Gastroesophageal sphincter (tissue), 4 donors: Measurements from ENCODE around the gene IRF2. TPM values are rescaled to one million over a fixed set of nuclear protein-coding genes. Genes with fewer than 3 reads are reported as not detected.
"Not testable (repeated sequence)": the region's sequence is repeated elsewhere in the genome, so short reads cannot be mapped to it uniquely, and the experiment has no call there.

Experiments used
- ATAC-seq: fragments of 150-250 bp; one replicate; pipeline ENCODE4 v1.9.1; 2016; ENCODE audit warnings: mild to moderate bottlenecking, moderate library complexity
- H3K27ac ChIP-seq, 4 donors: fragments of 200-600 bp; sonication (generic) in 3 of 4; 1 replicate in 3 of 4; 2 replicates in 1 of 4; pipeline ENCODE4 v1.5.1; 2016 to 2019
- H3K27me3 ChIP-seq: fragments of 200-600 bp; sonication (generic); one replicate; pipeline ENCODE4 v1.5.1; 2019
- H3K36me3 ChIP-seq, 2 donors: fragments of 200-600 bp; sonication (generic); one replicate each; pipeline ENCODE4 v1.5.1; 2019; ENCODE audit warnings: control low read depth in 1 of 2
- H3K4me1 ChIP-seq, 3 donors: fragments of 200-600 bp; sonication (generic); 1 replicate in 2 of 3; 2 replicates in 1 of 3; pipeline ENCODE4 v1.5.1; 2016 to 2019; ENCODE audit warnings: control low read depth in 2 of 3
- H3K4me3 ChIP-seq, 2 donors: fragments of 200-600 bp; sonication (generic); one replicate each; pipeline ENCODE4 v1.5.1; 2019; ENCODE audit warnings: mild to moderate bottlenecking in 1 of 2, moderate library complexity in 1 of 2
- H3K9me3 ChIP-seq, 3 donors: fragments of 200-600 bp; sonication (generic); one replicate each; pipeline ENCODE4 v1.5.1; 2017 to 2019; ENCODE audit warnings: control low read depth in 2 of 3
- EP300 ChIP-seq: sonication (generic); formaldehyde crosslinking; IDR thresholded peaks from one replicate; pipeline ENCODE4 v1.6.1; 2017; ENCODE audit warnings: antibody characterized with exemption, mild to moderate bottlenecking
- POLR2A ChIP-seq, 2 donors: fragments of 450-650 bp; IDR thresholded peaks; one replicate each; pipeline ENCODE4 v1.6.1; 2017; ENCODE audit warnings: antibody characterized with exemption in 2 of 2, mild to moderate bottlenecking in 2 of 2, moderate library complexity in 1 of 2
- POLR2AphosphoS5 ChIP-seq: sonication (generic); formaldehyde crosslinking; IDR thresholded peaks from one replicate; pipeline ENCODE4 v1.6.1; 2017; ENCODE audit warnings: antibody characterized with exemption
- WGBS, 2 donors: methylation state at CpG; one replicate each; pipeline ENCODE4 v1.1.5; 2018; ENCODE audit warnings: low coverage in 1 of 2; 5-methylcytosine and 5-hydroxymethylcytosine counted together
- total RNA-seq, 4 donors: library from RNA; depleted of rRNA; stranded (reverse); fragments of >200 nt; gene quantifications; one replicate each; pipeline ENCODE4 v1.1.0, GENCODE V29; 2016
- TF ChIP-seq, protein P1 (sequence below), 4 experiments: fragments of 200-600 bp in 2 of 4; fragments of 450-650 bp in 2 of 4; sonication (generic) in 1 of 4; IDR thresholded peaks; one replicate each; pipeline ENCODE4 v1.5.1; 2017 to 2019; ENCODE audit warnings: antibody characterized with exemption in 4 of 4, mild to moderate bottlenecking in 2 of 4, moderate library complexity in 2 of 4

IRF2 gene
- total RNA-seq, 4 donors from 2014 or later: 34.1 to 41.7 (median 35.4) TPM

DNA sequence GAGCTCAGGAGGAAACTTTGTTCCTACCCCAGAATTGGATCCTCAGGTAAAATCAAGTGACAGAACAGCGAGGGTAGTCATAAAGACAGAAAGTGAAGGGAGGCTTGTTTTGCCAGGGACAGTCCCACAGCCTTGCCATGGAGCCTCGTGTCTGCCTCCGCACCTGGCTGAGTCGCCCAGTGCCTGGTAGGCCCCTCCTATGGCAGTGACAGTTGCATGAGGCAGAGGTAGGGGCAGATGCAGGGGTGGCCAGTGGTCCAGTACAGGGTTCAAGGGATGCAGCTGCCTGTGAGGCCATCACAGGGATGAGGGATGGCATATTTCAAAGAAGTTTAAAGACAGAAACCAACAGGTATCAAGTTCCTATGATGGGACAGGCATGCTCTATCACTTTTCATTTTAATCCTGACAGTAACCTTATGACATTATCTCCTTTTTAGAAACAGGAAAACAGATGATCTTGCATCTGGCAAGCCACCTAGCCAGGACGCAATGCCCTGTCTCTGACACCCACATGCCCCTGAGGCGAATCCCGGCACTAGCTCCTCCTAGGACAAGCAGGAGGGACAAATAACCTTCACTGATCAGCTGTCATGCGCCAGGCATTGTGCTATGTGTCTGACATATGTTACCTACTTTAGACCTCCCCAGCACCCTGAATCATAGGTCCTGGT, 129.3 kb downstream of the IRF2 start:
- Histone ChIP-seq H3K27me3 (no peaks in the 10 kb centered on the region), H3K9me3 (no peaks in the 10 kb centered on the region), H3K36me3 (no peaks in the 10 kb centered on the region), H3K4me1 (peaks cover 0 to 52% (median 5%) of the 10 kb centered on the region in 3 donors), H3K4me3 (no peak overlapping the region), H3K27ac (peak overlapping the region in 3 of 4 donors; percentile 44 to 69 (median 59))
- no peak for ATAC-seq
- TF ChIP-seq POLR2AphosphoS5 (no peak), EP300 (no peak), POLR2A (IDR thresholded peaks at IDR 0.05) (no peak)
- TF ChIP-seq, protein P1, sequence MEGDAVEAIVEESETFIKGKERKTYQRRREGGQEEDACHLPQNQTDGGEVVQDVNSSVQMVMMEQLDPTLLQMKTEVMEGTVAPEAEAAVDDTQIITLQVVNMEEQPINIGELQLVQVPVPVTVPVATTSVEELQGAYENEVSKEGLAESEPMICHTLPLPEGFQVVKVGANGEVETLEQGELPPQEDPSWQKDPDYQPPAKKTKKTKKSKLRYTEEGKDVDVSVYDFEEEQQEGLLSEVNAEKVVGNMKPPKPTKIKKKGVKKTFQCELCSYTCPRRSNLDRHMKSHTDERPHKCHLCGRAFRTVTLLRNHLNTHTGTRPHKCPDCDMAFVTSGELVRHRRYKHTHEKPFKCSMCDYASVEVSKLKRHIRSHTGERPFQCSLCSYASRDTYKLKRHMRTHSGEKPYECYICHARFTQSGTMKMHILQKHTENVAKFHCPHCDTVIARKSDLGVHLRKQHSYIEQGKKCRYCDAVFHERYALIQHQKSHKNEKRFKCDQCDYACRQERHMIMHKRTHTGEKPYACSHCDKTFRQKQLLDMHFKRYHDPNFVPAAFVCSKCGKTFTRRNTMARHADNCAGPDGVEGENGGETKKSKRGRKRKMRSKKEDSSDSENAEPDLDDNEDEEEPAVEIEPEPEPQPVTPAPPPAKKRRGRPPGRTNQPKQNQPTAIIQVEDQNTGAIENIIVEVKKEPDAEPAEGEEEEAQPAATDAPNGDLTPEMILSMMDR (IDR thresholded peaks at IDR 0.05): no peak
- WGBS, 2 donors: 89 to 97% methylated on average over 5 to 8 of the region's 8 CpGs

GRCh38 chr4:184344435-184344834, 129.9 kb downstream of the IRF2 start:
- no peak for TF ChIP-seq POLR2A (IDR thresholded peaks at IDR 0.05)
- TF ChIP-seq EP300: no peak
- no peak for TF ChIP-seq POLR2AphosphoS5
- TF ChIP-seq, protein P1 (IDR thresholded peaks at IDR 0.05): no peak
- H3K27me3 ChIP-seq: no peaks in the 10 kb centered on the region
- WGBS, 2 donors: 81 to 82% methylated on average over 3 of the region's 4 CpGs
- H3K9me3 ChIP-seq: no peaks in the 10 kb centered on the region
- H3K4me3 ChIP-seq: no peak overlapping the region
- H3K4me1 ChIP-seq: peaks cover 0 to 49% (median 5%) of the 10 kb centered on the region in 3 donors
- H3K27ac ChIP-seq: peak overlapping the region in 1 of 4 donors; percentile 25
- no peak for ATAC-seq
- no peaks in the 10 kb centered on the region for H3K36me3 ChIP-seq

DNA sequence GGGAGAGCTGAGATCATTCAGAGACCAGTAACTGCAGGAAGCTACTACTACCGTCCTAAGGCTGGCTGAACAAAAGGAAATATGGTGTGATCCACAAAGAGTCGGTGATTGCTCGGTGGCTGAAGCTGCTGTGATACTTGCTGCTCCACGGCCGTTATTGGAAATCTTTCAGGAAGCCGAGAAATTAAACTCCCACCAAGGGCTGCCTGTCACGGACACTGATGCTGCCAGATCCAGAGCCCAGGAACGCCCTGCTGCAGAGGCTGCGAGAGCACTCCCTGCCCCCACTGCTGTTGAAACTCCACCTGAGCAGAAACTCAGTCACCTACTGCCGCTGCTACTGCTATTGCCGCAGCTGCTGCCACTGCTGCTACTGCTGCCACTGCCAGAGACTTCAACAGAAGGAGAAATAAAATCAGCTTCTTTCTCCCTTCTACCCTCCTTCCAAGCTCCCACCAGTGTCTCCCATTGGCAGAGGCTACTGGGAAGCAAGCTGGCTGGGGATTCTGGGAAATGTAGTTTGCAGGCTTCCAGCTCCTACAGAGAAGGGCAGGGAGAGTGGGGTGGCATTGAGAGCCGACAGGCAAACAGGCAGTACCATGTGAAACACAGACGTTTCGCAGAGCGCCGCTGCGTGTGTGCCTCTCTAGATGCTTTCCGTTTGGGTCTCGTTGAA, 130.7 kb downstream of the IRF2 start:
- WGBS, 2 donors: 1 to 3% methylated on average over 11 to 14 of the region's 19 CpGs
- H3K9me3 ChIP-seq: no peaks in the 10 kb centered on the region
- H3K36me3 ChIP-seq: no peaks in the 10 kb centered on the region
- TF ChIP-seq POLR2A (IDR thresholded peaks at IDR 0.05): peak; percentile 7 to 33
- peak; percentile 58 for TF ChIP-seq POLR2AphosphoS5
- TF ChIP-seq, protein P1 (IDR thresholded peaks at IDR 0.05): no peak
- TF ChIP-seq EP300: no peak
- H3K4me3 ChIP-seq: peak overlapping the region; percentile 56 to 89
- H3K27me3 ChIP-seq: no peaks in the 10 kb centered on the region
- peak; percentile 87 for ATAC-seq
- peak overlapping the region; percentile 73 to 82 (median 77) for H3K27ac ChIP-seq
- H3K4me1 ChIP-seq: peaks cover 0 to 41% (median 5%) of the 10 kb centered on the region in 3 donors

DNA sequence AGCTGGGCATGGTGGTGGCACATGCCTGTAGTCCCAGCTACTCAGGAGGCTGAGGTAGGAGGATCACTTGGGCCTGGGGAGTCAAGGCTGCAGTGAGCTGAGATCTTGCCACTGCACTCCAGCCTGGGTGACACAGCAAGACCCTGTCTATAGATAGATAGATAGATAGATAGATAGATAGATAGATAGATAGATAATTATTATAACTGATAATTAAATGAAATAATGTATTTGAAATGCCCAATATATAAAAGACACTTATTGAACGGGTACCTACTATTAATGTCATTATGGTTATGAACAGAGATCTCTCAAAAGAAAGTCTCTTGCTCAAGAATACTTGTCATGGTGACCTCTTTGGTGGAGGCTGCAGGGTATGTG, 131.5 kb downstream of the IRF2 start:
- H3K4me3 ChIP-seq, H3K27ac ChIP-seq: not testable (repeated sequence)

DNA sequence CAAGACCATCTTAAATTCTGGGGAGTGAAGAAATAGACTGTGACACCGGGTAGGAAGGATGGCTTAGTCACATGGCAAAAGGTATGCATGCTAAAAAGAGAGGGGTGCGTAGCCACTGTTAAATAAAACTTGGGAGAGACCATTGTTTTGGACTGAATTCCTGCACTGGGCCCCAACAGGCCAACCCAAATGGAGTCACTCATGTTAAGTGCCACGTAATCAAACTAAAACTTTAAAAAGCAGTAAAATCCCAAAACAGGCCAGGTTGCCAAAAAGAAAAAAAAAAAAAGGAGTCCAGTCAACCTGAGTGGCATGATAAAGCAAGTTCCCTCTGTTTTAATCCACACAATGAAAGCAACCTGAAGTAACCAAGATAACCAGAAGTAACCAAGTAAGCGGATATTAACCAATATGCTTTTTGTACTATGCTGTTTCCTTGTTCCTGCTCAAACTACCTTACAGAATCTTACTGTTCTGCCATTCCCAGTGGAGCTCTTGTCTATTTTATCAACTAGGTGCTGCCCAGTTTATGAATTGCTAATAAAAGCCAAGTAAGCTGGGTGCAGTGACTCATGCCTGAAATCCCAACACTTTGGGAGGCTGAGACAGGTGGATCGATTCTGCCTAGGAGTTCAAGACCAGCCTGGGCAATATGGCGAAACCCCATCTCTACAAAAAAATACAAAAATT, 132.0 kb downstream of the IRF2 start:
- Histone ChIP-seq H3K9me3 (peaks cover 0 to 7% (median 0%) of the 10 kb centered on the region in 3 donors), H3K27ac (no peak overlapping the region), H3K27me3 (no peaks in the 10 kb centered on the region), H3K4me3 (no peak overlapping the region), H3K36me3 (no peaks in the 10 kb centered on the region), H3K4me1 (peaks cover 0 to 28% (median 0%) of the 10 kb centered on the region in 3 donors)
- ATAC-seq: no peak
- 92 to 93% methylated on average over 4 to 6 of the region's 6 CpGs for WGBS, 2 donors
- TF ChIP-seq EP300 (no peak), POLR2AphosphoS5 (no peak), POLR2A (IDR thresholded peaks at IDR 0.05) (no peak)
- TF ChIP-seq, protein P1 (IDR thresholded peaks at IDR 0.05): no peak

More for the DNA sequence above, 131.5 kb downstream of the IRF2 start:
- H3K36me3 ChIP-seq, H3K27me3 ChIP-seq, ATAC-seq, H3K9me3 ChIP-seq: not testable (repeated sequence)
- H3K4me1 ChIP-seq: peaks cover 0 to 33% (median 3%) of the 10 kb centered on the region in 3 donors
- WGBS, 2 donors: 86 to 91% methylated on average over 1 of the region's 1 CpG

DNA sequence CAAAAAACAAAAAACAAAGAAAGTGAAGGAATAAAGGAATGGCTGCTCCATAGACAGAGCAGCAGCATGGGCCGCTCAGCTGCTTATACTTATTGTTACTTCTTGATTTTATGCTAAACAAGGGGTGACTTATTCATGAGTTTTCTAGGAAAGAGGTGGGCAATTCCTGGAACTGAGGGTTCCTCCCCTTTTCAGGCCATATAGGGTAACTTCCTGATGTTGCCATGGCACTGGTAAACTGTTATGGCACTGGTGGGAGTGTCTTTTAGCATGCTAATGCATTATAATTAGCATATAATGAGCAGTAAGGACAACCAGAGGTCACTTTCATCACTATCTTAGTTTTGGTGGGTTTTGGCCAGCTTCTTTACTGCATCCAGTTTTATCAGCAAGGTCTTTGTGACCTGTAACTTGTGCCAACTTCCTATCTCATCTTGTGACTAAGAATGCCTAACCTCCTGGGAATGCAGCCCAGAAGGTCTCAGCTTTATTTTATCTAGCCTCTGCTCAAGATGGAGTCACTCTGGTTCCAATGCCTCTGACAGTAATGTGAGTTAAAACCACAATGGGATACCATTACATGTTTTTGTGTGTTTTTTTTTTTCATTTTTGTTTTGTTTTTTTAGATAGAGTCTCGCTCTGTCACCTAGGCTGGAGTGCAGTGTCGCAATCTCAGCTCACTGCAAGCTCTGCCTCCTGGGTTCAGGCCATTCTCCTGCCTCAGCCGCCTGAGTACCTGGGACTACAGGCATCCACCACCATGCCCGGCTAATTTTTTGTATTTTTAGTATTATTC, 134.8 kb downstream of the IRF2 start:
- not testable (repeated sequence) for ATAC-seq, H3K27me3 ChIP-seq, H3K27ac ChIP-seq, H3K9me3 ChIP-seq, H3K4me3 ChIP-seq, H3K36me3 ChIP-seq
- WGBS, 2 donors: 100% methylated on average over 3 to 5 of the region's 5 CpGs
- H3K4me1 ChIP-seq: peaks cover 0 to 14% (median 0%) of the 10 kb centered on the region in 3 donors
